ENCODE data around the gene PIGL.
"Not testable (repeated sequence)": the region's sequence is repeated elsewhere in the genome, so short reads cannot be mapped to it uniquely, and the experiment has no call there.

Gene PIGL

GRCh38 chr17:16215965-16216316 lies 1.1 kb upstream of the PIGL start:
- TF ChIP-seq CTCF (IDR thresholded peaks at IDR 0.05; ENCODE audit: low read depth, low read length): no peak

GRCh38 chr17:16216341-16217001 lies 539 bp upstream of the PIGL start:
- H3K4me3 ChIP-seq (ENCODE audit: low read depth, low read length): peak overlapping the region; percentile 66
- H3K27ac ChIP-seq: peak overlapping the region; percentile 94
- not testable (repeated sequence) for DNase-seq; H3K9me3 ChIP-seq (ENCODE audit: severe bottlenecking); H3K27me3 ChIP-seq (ENCODE audit: insufficient read depth, low read depth, severe bottlenecking)
- peaks cover 20% of the 10 kb centered on the region for H3K36me3 ChIP-seq

More at GRCh38 chr17:16215965-16216316, 1.1 kb upstream of the PIGL start:
- DNase-seq: no peak
- Histone ChIP-seq H3K27me3 (ENCODE audit: insufficient read depth, low read depth, severe bottlenecking) (no peaks in the 10 kb centered on the region), H3K9me3 (ENCODE audit: severe bottlenecking) (no peaks in the 10 kb centered on the region), H3K4me3 (ENCODE audit: low read depth, low read length) (peak overlapping the region; percentile 87), H3K27ac (peak overlapping the region; percentile 94), H3K36me3 (peaks cover 19% of the 10 kb centered on the region)

GRCh38 chr17:16222406-16222805 lies 5.4 kb downstream of the PIGL start:
- Histone ChIP-seq H3K9me3 (ENCODE audit: severe bottlenecking) (no peaks in the 10 kb centered on the region), H3K4me3 (ENCODE audit: low read depth, low read length) (no peak overlapping the region), H3K27me3 (ENCODE audit: insufficient read depth, low read depth, severe bottlenecking) (no peaks in the 10 kb centered on the region), H3K27ac (no peak overlapping the region), H3K36me3 (peaks cover 19% of the 10 kb centered on the region)
- DNase-seq: no peak
- no peak for TF ChIP-seq CTCF (IDR thresholded peaks at IDR 0.05; ENCODE audit: low read depth, low read length)

GRCh38 chr17:16229912-16230561 lies 13.0 kb downstream of the PIGL start:
- H3K36me3 ChIP-seq; H3K4me3 ChIP-seq (ENCODE audit: low read depth, low read length); DNase-seq; H3K9me3 ChIP-seq (ENCODE audit: severe bottlenecking); H3K27ac ChIP-seq; H3K27me3 ChIP-seq (ENCODE audit: insufficient read depth, low read depth, severe bottlenecking): not testable (repeated sequence)

GRCh38 chr17:16232391-16232790 lies 15.4 kb downstream of the PIGL start:
- TF ChIP-seq CTCF (IDR thresholded peaks at IDR 0.05; ENCODE audit: low read depth, low read length): no peak
- DNase-seq: no peak
- H3K27me3 ChIP-seq (ENCODE audit: insufficient read depth, low read depth, severe bottlenecking): no peaks in the 10 kb centered on the region
- peaks cover 5% of the 10 kb centered on the region; the same call in 1 of the 2 replicates for H3K36me3 ChIP-seq
- H3K9me3 ChIP-seq (ENCODE audit: severe bottlenecking): no peaks in the 10 kb centered on the region
- no peak overlapping the region for H3K4me3 ChIP-seq (ENCODE audit: low read depth, low read length)
- H3K27ac ChIP-seq: no peak overlapping the region

GRCh38 chr17:16239931-16240330 lies 22.9 kb downstream of the PIGL start:
- H3K36me3 ChIP-seq: peaks cover 5% of the 10 kb centered on the region; the same call in 1 of the 2 replicates
- no peaks in the 10 kb centered on the region for H3K27me3 ChIP-seq (ENCODE audit: insufficient read depth, low read depth, severe bottlenecking)
- no peak overlapping the region for H3K4me3 ChIP-seq (ENCODE audit: low read depth, low read length)
- DNase-seq: no peak
- H3K27ac ChIP-seq: no peak overlapping the region
- TF ChIP-seq CTCF (IDR thresholded peaks at IDR 0.05; ENCODE audit: low read depth, low read length): no peak
- no peaks in the 10 kb centered on the region for H3K9me3 ChIP-seq (ENCODE audit: severe bottlenecking)
